HCT116 (cell line): ENCODE results near the gene CELA2B. TPM values are rescaled to one million over a fixed set of nuclear protein-coding genes. Genes with fewer than 3 reads are reported as not detected.

ENCODE experiments used
- ATAC-seq: fragments of 200-7000 bp; cut with Tn5 transposase; 2 replicates; pipeline ENCODE4 v1.9.1; 2020; ENCODE audit warnings: mild to moderate bottlenecking, moderate library complexity
- BruUV-seq: library from RNA; stranded (reverse); fragments of 400-500 nt; replicated peaks from 2 replicates; lab custom pipeline; 2021; lab: Mats Ljungman, UMichigan
- CTCF ChIA-PET: fragments of 300-600 bp; sonication (Branson Sonifier 250); formaldehyde crosslinking; loops from one replicate; lab custom pipeline; 2021; ENCODE audit warnings: antibody characterized with exemption; lab: Charles Lee
- POLR2A ChIA-PET: fragments of 300-600, 350-600 bp; sonication (Branson Sonifier 250); formaldehyde crosslinking; loops from one replicate; lab custom pipeline; 2021; ENCODE audit warnings: antibody characterized with exemption; lab: Charles Lee
- RAD21 ChIA-PET, 2 experiments: fragments of 300-600 bp; sonication (Branson Sonifier 250); formaldehyde crosslinking; loops; one replicate each; lab custom pipeline; 2023; ENCODE audit warnings: low total read pairs in 2 of 2; ENCODE audit not compliant: uncharacterized antibody in 2 of 2, unreplicated experiment in 2 of 2, low non-redundant PET in 1 of 2; lab: Charles Lee
- DNase-seq: peaks from one replicate; pipeline ENCODE4 v3.0.0-alpha.2; 2010; ENCODE audit warnings: low read depth, low spot score
- H2AFZ ChIP-seq: fragments of 200-600 bp; shearing (Covaris generic), sonication (generic); 2 replicates; pipeline ENCODE4 v1.6.1; 2017; ENCODE audit warnings: low read depth, mixed run types, mixed read lengths, antibody characterized with exemption, low read length; ENCODE audit not compliant: poor library complexity, severe bottlenecking
- H3K27ac ChIP-seq: 2 replicates; pipeline ENCODE4 v1.5.1; 2012; ENCODE audit warnings: low read depth, low read length
- H3K27me3 ChIP-seq: fragments of 200-600 bp; sonication (generic); 2 replicates; pipeline ENCODE4 v1.6.1; 2016; ENCODE audit warnings: mixed run types, low read length, mixed read lengths; ENCODE audit not compliant: insufficient read depth
- H3K36me3 ChIP-seq, 2 experiments: fragments of 200-500 bp in 1 of 2; fragments of 200-600 bp in 1 of 2; sonication (Bioruptor generic) in 1 of 2; sonication (generic) in 1 of 2; 2 replicates each; pipeline versions ENCODE4 v1.5.1 to v1.6.1; 2014 to 2016; ENCODE audit warnings: low read length in 2 of 2, inconsistent platforms in 1 of 2, mixed read lengths in 1 of 2, mixed run types in 1 of 2; ENCODE audit not compliant: insufficient read depth in 2 of 2, control insufficient read depth in 1 of 2
- H3K4me1 ChIP-seq, 2 experiments: fragments of 200-600 bp in 1 of 2; sonication (generic) in 1 of 2; 2 replicates each; pipeline versions ENCODE4 v1.5.1 to v1.6.1; 2012 to 2017; ENCODE audit warnings: low read length in 2 of 2, inconsistent platforms in 1 of 2, mild to moderate bottlenecking in 1 of 2, mixed read lengths in 1 of 2, mixed run types in 1 of 2, moderate library complexity in 1 of 2; ENCODE audit not compliant: insufficient read depth in 2 of 2, control insufficient read depth in 1 of 2
- H3K4me2 ChIP-seq: fragments of 200-600 bp; sonication (generic); 2 replicates; pipeline ENCODE4 v1.6.1; 2017; ENCODE audit warnings: mixed run types, low read length, mixed read lengths
- H3K4me3 ChIP-seq, 2 experiments: fragments of 200-600 bp in 1 of 2; sonication (generic) in 1 of 2; replicated peaks in 1 of 2; 2 replicates each; pipeline ENCODE4 v1.5.1; 2011 to 2016; ENCODE audit warnings: low read length in 2 of 2, control low read depth in 1 of 2, low read depth in 1 of 2, mild to moderate bottlenecking in 1 of 2, mixed read lengths in 1 of 2, mixed run types in 1 of 2
- H3K79me2 ChIP-seq: fragments of 200-600 bp; sonication (generic); 2 replicates; pipeline ENCODE4 v1.6.1; 2017; ENCODE audit warnings: mild to moderate bottlenecking, mixed run types, low read length, moderate library complexity, mixed read lengths; ENCODE audit not compliant: insufficient read depth
- H3K9ac ChIP-seq: fragments of 200-600 bp; sonication (generic); 2 replicates; pipeline ENCODE4 v1.6.1; 2016; ENCODE audit warnings: low read length, mixed read lengths
- H3K9me2 ChIP-seq: fragments of 200-600 bp; sonication (generic), shearing (Covaris generic); 2 replicates; pipeline ENCODE4 v1.6.1; 2017; ENCODE audit warnings: mixed run types, mild to moderate bottlenecking, moderate library complexity; ENCODE audit not compliant: insufficient read depth
- H3K9me3 ChIP-seq, 2 experiments: fragments of 200-500 bp in 1 of 2; fragments of 200-600 bp in 1 of 2; sonication (Bioruptor generic) in 1 of 2; sonication (generic) in 1 of 2; 2 replicates each; pipeline ENCODE4 v1.6.1; 2014 to 2017; ENCODE audit warnings: low read length in 2 of 2, mixed read lengths in 2 of 2, inconsistent platforms in 1 of 2, low read depth in 1 of 2, mild to moderate bottlenecking in 1 of 2, mixed run types in 1 of 2, moderate library complexity in 1 of 2; ENCODE audit not compliant: control insufficient read depth in 1 of 2, insufficient read depth in 1 of 2
- H4K20me1 ChIP-seq: fragments of 200-600 bp; sonication (generic), shearing (Covaris generic); 2 replicates; pipeline ENCODE4 v1.6.1; 2017; ENCODE audit warnings: mixed run types, mild to moderate bottlenecking, moderate library complexity; ENCODE audit not compliant: insufficient read depth
- CEBPB ChIP-seq: IDR thresholded peaks from 2 replicates; pipeline ENCODE4 v1.6.1; 2012; ENCODE audit warnings: low read depth
- EGR1 ChIP-seq: IDR thresholded peaks from 2 replicates; pipeline ENCODE4 v1.6.1; 2012; ENCODE audit warnings: low read depth
- FOSL1 ChIP-seq: IDR thresholded peaks from 2 replicates; pipeline ENCODE4 v1.6.1; 2012; ENCODE audit warnings: low read depth
- JUND ChIP-seq: IDR thresholded peaks from 2 replicates; pipeline ENCODE4 v1.6.1; 2012
- SIN3A ChIP-seq: IDR thresholded peaks from 2 replicates; pipeline ENCODE4 v1.6.1; 2012; ENCODE audit warnings: low read depth
- SP1 ChIP-seq: IDR thresholded peaks from 2 replicates; pipeline ENCODE4 v1.6.1; 2012; ENCODE audit warnings: low read depth
- SRF ChIP-seq: IDR thresholded peaks from 2 replicates; pipeline ENCODE4 v1.6.1; 2012; ENCODE audit warnings: low read depth
- YY1 ChIP-seq: IDR thresholded peaks from 2 replicates; pipeline ENCODE4 v1.6.1; 2011; ENCODE audit warnings: low read length, low read depth, moderate library complexity, mild to moderate bottlenecking; ENCODE audit not compliant: insufficient replicate concordance; ENCODE audit errors: extremely low read depth
- ZFX ChIP-seq: fragments of 450-650 bp; IDR thresholded peaks from 2 replicates; pipeline ENCODE4 v1.6.1; 2017
- intact Hi-C: fragments of 100-400 bp; cut with micrococcal nuclease; formaldehyde crosslinking; loops from 2 replicates; pipeline ENCODE4 v1.10.0; 2022
- total RNA-seq: library from RNA; stranded (reverse); gene quantifications from one replicate; pipeline ENCODE4 v1.2.1, GENCODE V29; 2021; ENCODE audit not compliant: unreplicated experiment
- TF ChIP-seq, protein P1 (sequence below): IDR thresholded peaks from 2 replicates; pipeline ENCODE4 v1.6.1; 2012
- TF ChIP-seq, protein P2 (sequence below): IDR thresholded peaks from 2 replicates; pipeline ENCODE4 v1.6.1; 2012
- TF ChIP-seq, protein P3 (sequence below): IDR thresholded peaks from 2 replicates; pipeline ENCODE4 v1.6.1; 2011; ENCODE audit warnings: mild to moderate bottlenecking, low read length, moderate library complexity; ENCODE audit not compliant: insufficient replicate concordance; ENCODE audit errors: extremely low read depth

The CELA2B gene
- total RNA-seq, 1 experiment from 2014 or later, result not detected

DNA sequence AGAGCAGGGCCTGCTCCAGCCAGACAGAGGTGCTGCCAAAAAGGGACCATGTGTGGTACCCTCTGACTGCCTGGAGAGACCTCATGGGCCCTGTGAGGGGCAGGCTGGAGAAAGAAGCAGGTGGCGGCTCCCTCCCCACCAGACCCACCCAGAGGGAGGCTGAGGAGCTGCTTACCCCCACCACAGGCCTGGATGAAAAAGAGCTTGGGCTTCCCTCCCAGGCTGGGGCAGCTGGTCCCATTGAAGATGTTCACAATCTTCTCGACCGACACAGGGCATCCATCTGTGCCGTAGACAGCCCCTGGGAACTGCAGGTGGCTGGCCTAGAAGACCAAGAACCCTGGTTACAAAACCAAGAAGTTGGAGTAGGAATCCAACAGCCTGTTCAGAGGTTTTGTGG is 28.5 kb downstream of the CELA2B start:
- Histone ChIP-seq H3K9me2 (no peaks in the 10 kb centered on the region), H3K27me3 (no peaks in the 10 kb centered on the region), H2AFZ (no peak overlapping the region)
- TF ChIP-seq SP1 (no peak), SIN3A (no peak), SRF (no peak), CEBPB (no peak), JUND (no peak), FOSL1 (no peak), ZFX (no peak), YY1 (no peak), EGR1 (no peak)
- TF ChIP-seq, protein P1, sequence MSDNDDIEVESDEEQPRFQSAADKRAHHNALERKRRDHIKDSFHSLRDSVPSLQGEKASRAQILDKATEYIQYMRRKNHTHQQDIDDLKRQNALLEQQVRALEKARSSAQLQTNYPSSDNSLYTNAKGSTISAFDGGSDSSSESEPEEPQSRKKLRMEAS, result no peak
- TF ChIP-seq, protein P2, sequence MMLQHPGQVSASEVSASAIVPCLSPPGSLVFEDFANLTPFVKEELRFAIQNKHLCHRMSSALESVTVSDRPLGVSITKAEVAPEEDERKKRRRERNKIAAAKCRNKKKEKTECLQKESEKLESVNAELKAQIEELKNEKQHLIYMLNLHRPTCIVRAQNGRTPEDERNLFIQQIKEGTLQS, result no peak
- TF ChIP-seq, protein P3, sequence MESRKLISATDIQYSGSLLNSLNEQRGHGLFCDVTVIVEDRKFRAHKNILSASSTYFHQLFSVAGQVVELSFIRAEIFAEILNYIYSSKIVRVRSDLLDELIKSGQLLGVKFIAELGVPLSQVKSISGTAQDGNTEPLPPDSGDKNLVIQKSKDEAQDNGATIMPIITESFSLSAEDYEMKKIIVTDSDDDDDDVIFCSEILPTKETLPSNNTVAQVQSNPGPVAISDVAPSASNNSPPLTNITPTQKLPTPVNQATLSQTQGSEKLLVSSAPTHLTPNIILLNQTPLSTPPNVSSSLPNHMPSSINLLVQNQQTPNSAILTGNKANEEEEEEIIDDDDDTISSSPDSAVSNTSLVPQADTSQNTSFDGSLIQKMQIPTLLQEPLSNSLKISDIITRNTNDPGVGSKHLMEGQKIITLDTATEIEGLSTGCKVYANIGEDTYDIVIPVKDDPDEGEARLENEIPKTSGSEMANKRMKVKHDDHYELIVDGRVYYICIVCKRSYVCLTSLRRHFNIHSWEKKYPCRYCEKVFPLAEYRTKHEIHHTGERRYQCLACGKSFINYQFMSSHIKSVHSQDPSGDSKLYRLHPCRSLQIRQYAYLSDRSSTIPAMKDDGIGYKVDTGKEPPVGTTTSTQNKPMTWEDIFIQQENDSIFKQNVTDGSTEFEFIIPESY, result no peak
- TF ChIP-seq, all 23 proteins: peak for 0
- Histone ChIP-seq H3K79me2 (no peaks in the 10 kb centered on the region), H4K20me1 (no peaks in the 10 kb centered on the region), H3K36me3 (no peaks in the 10 kb centered on the region), H3K9ac (no peak overlapping the region), H3K4me1 (no peaks in the 10 kb centered on the region), H3K27ac (no peak overlapping the region), H3K9me3 (no peaks in the 10 kb centered on the region), H3K4me2 (no peak overlapping the region), H3K4me3 (no peak overlapping the region)
- POLR2A ChIA-PET, result no interaction called here
- RAD21 ChIA-PET, result no interaction called here
- BruUV-seq, result no TSS peak
- no peak for ATAC-seq
- intact Hi-C loops, result no loop called here
- no peak for DNase-seq
- CTCF ChIA-PET, result no interaction called here
